Measurements from ENCODE around the gene GRID1.

GRID1 gene

DNA sequence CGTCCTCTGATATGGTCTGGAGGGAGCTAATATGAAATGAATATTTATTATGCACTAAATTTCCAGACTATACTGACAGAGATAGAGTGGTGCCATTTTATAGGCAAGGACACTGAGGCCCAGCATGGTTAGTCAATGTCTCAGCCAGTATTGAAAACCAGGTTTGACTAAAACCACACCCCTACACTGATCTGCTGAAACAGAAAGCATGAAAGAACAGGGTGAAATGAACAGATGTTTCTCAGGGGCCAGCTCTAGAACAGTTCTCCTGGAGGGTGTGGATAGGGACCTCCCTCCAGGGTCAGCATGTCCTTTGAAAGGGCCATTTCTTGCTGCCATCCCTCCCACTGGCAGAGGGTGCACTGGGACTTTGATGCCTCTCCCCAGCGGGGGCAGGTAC lies 700.5 kb downstream of the GRID1 start:
- no peak for TF ChIP-seq JUND (IDR thresholded peaks at IDR 0.05; ENCODE audit: low read depth)
- in situ Hi-C loops (cut with HindIII; ENCODE audit: low pct_unique_long_range_greater_than_20kb, low sequenced_read_pairs): no loop called here
- DNase-seq (ENCODE audit: low read depth in 1 of 2, low spot score in 1 of 2): no peak

DNA sequence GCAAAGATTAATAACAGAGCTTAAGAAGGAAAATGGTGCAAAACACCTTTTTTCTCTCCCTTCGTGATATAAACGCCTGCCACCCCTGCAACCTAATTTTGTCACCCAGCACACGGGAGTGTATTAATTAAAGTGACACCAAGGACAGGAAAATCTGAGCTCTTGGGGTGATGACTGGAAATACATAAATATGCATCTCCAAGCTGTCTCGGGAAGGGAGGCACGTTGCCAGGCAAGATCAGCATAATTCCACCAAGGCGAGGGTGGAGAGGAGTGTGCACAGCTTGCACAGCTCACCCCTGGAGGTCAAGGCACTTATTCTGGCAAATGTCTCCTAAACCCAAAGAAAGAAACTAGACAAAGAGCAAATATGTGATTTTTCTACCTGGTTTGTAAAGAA lies 700.9 kb downstream of the GRID1 start:
- DNase-seq (ENCODE audit: low read depth in 1 of 2, low spot score in 1 of 2): no peak
- in situ Hi-C loops (cut with HindIII; ENCODE audit: low pct_unique_long_range_greater_than_20kb, low sequenced_read_pairs): no loop called here
- TF ChIP-seq JUND (IDR thresholded peaks at IDR 0.05; ENCODE audit: low read depth): no peak

- no peak for DNase-seq (ENCODE audit: low read depth in 1 of 2, low spot score in 1 of 2)
- no peak for TF ChIP-seq JUND (IDR thresholded peaks at IDR 0.05; ENCODE audit: low read depth)
- in situ Hi-C loops (cut with HindIII; ENCODE audit: low pct_unique_long_range_greater_than_20kb, low sequenced_read_pairs): no loop called here
Observed at GRCh38 chr10:85665078-85665477, 701.5 kb downstream of the GRID1 start.

DNA sequence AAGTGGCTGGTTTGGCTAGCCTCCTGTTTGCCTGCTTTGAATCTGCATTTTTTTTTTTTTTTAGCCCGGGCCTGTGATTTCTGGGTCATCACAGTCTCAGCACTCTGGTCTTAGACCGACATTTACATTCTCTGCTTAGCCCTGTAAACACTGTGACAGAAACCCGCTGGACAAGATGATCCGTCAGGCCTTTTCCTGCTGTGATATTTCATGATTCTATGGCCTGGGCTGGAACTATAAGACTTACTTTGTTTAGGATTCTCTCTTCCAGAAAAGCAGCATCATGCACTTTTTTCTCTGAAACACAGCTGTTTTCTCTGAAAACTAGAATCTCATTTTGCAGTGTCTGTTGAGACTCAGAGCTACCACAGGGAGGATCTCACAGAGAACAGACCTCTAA lies 705.5 kb downstream of the GRID1 start:
- in situ Hi-C loops (cut with HindIII; ENCODE audit: low pct_unique_long_range_greater_than_20kb, low sequenced_read_pairs): no loop called here
- no peak for TF ChIP-seq JUND (IDR thresholded peaks at IDR 0.05; ENCODE audit: low read depth)

DNA sequence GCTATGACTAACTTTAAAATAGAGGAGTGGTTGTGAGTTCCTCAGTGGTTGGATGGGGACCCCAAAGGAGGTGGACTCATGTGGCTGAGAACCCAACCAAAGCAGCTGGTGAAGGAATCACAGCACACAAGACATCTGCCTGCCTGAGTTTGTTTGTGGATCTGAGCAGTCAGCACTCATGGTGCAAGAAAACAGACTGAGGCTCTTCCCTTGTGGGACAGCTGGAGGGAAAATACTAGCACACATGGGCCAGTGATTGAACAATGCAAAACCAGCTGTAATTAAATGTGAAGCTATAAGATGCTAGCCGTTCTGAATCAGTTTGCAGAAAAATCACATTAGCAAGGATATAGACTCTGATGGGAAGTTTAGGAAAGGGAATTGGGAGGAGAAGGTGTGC lies 707.3 kb downstream of the GRID1 start:
- TF ChIP-seq JUND (IDR thresholded peaks at IDR 0.05; ENCODE audit: low read depth): no peak
- no peak for DNase-seq (ENCODE audit: low read depth in 1 of 2, low spot score in 1 of 2)
- in situ Hi-C loops (cut with HindIII; ENCODE audit: low pct_unique_long_range_greater_than_20kb, low sequenced_read_pairs): no loop called here

More for the DNA sequence above, 705.5 kb downstream of the GRID1 start:
- peak; percentile 23 to 31 for DNase-seq (ENCODE audit: low read depth in 1 of 2, low spot score in 1 of 2)

DNA sequence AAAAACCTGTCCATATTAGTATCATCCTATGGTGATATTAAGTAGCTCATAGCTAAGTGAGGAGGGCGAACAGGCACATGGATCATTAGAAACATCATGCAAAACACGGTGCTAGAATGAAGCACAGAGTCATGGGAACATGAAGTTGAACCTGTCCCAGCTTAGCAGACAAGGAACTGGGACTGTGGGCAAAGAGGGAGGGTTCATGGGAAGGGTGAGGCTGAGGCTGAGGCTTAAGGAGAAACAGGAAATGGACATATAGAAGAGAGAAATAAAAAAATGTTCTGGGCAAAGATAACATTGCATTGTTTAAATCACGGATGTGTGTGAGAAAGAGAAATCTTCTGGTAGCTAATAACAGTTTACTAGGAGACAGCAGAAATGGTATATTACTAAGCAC lies 708.1 kb downstream of the GRID1 start:
- TF ChIP-seq JUND (IDR thresholded peaks at IDR 0.05; ENCODE audit: low read depth): no peak
- in situ Hi-C loops (cut with HindIII; ENCODE audit: low pct_unique_long_range_greater_than_20kb, low sequenced_read_pairs): no loop called here
- DNase-seq (ENCODE audit: low read depth in 1 of 2, low spot score in 1 of 2): no peak

GRCh38 chr10:85657476-85658113 lies 709.0 kb downstream of the GRID1 start:
- in situ Hi-C loops (cut with HindIII; ENCODE audit: low pct_unique_long_range_greater_than_20kb, low sequenced_read_pairs): no loop called here
- DNase-seq (ENCODE audit: low read depth in 1 of 2, low spot score in 1 of 2): no peak
- TF ChIP-seq JUND (IDR thresholded peaks at IDR 0.05; ENCODE audit: low read depth): no peak

DNA sequence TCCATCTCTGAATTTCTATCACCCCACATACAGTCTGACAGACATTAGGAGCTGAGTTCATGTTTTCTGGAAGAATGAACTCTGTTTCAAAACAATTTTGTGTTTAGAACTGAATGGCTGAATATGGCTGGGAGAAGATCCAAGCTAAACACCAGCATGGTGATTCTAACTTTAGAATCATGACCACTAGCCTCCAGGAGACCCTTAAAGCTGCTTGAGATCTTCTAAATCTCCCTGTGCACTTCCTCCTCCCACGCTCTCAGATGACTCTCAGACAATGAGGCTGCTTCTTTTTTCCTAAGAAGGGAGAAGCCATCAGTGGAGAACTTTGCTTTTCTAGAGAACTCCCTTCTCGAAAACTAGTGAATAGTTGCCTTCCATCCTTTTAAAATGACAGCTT lies 711.2 kb downstream of the GRID1 start:
- in situ Hi-C loops (cut with HindIII; ENCODE audit: low pct_unique_long_range_greater_than_20kb, low sequenced_read_pairs): no loop called here
- no peak for DNase-seq (ENCODE audit: low read depth in 1 of 2, low spot score in 1 of 2)
- TF ChIP-seq JUND (IDR thresholded peaks at IDR 0.05; ENCODE audit: low read depth): no peak

- in situ Hi-C loops (cut with HindIII; ENCODE audit: low pct_unique_long_range_greater_than_20kb, low sequenced_read_pairs): no loop called here
- no peak for DNase-seq (ENCODE audit: low read depth in 1 of 2, low spot score in 1 of 2)
- no peak for TF ChIP-seq JUND (IDR thresholded peaks at IDR 0.05; ENCODE audit: low read depth)
Observed at GRCh38 chr10:85651497-85651882, 715.1 kb downstream of the GRID1 start.

GRCh38 chr10:85650791-85651496 lies 715.7 kb downstream of the GRID1 start:
- no peak for TF ChIP-seq JUND (IDR thresholded peaks at IDR 0.05; ENCODE audit: low read depth)
- DNase-seq (ENCODE audit: low read depth in 1 of 2, low spot score in 1 of 2): no peak
- in situ Hi-C loops (cut with HindIII; ENCODE audit: low pct_unique_long_range_greater_than_20kb, low sequenced_read_pairs): no loop called here

- in situ Hi-C loops (cut with HindIII; ENCODE audit: low pct_unique_long_range_greater_than_20kb, low sequenced_read_pairs): no loop called here
- no peak for TF ChIP-seq JUND (IDR thresholded peaks at IDR 0.05; ENCODE audit: low read depth)
- DNase-seq (ENCODE audit: low read depth in 1 of 2, low spot score in 1 of 2): no peak
Observed at GRCh38 chr10:85649461-85649860, 717.1 kb downstream of the GRID1 start.

- DNase-seq (ENCODE audit: low read depth in 1 of 2, low spot score in 1 of 2): no peak
- no peak for TF ChIP-seq JUND (IDR thresholded peaks at IDR 0.05; ENCODE audit: low read depth)
- in situ Hi-C loops (cut with HindIII; ENCODE audit: low pct_unique_long_range_greater_than_20kb, low sequenced_read_pairs): no loop called here
Observed at GRCh38 chr10:85648279-85648754, 718.3 kb downstream of the GRID1 start.

GRCh38 chr10:85647741-85648140 lies 718.9 kb downstream of the GRID1 start:
- no peak for DNase-seq (ENCODE audit: low read depth in 1 of 2, low spot score in 1 of 2)
- TF ChIP-seq JUND (IDR thresholded peaks at IDR 0.05; ENCODE audit: low read depth): no peak
- in situ Hi-C loops (cut with HindIII; ENCODE audit: low pct_unique_long_range_greater_than_20kb, low sequenced_read_pairs): no loop called here
